HG03469 (cell line): ENCODE measurements around the gene HIPK2.
"Not testable (repeated sequence)": the region's sequence is repeated elsewhere in the genome, so short reads cannot be mapped to it uniquely, and the experiment has no call there.

Experiments
- ATAC-seq: cut with Tn5 transposase; IDR thresholded peaks from one replicate; pipeline ENCODE4 v1.9.1; 2021; ENCODE audit warnings: mild to moderate bottlenecking, moderate library complexity, moderate number of reproducible peaks; ENCODE audit not compliant: unreplicated experiment

The HIPK2 gene

DNA sequence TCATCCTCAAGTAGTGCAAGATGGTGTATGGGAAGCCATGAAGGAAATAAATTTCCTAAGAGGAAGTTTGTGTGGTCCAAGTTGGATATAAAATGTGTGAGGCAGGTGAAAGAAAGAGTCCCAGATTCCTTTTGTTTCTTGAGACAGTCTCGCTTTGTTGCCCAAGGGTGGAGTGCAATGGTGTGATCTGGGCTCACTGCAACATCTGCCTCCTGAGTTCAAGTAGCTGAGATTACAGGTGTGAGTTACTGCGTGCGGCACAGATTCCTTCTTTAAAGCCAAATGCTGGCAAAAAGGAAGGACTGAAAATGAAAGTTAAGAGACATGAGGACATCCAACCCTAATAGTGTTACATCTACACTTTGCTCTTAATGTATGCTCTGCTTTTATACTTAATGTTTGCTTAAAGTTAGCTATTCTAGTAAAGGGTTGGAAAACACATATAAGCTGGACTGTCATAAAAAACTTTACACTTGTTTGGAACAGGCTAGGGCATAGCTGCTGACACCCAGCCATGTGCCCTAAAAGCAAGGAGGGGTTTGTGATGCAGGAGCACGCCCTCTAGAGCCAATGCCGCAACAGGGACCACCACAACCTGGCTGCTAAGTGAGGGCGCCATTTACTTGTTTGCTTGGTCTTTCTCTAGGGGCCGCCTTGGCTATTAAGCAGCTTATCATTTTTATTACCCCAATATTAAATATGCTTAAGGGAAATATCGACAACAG is 219.8 kb downstream of the HIPK2 start:
- ATAC-seq = no peak

GRCh38 chr7:139553991-139554700 is 223.7 kb downstream of the HIPK2 start:
- not testable (repeated sequence) for ATAC-seq

DNA sequence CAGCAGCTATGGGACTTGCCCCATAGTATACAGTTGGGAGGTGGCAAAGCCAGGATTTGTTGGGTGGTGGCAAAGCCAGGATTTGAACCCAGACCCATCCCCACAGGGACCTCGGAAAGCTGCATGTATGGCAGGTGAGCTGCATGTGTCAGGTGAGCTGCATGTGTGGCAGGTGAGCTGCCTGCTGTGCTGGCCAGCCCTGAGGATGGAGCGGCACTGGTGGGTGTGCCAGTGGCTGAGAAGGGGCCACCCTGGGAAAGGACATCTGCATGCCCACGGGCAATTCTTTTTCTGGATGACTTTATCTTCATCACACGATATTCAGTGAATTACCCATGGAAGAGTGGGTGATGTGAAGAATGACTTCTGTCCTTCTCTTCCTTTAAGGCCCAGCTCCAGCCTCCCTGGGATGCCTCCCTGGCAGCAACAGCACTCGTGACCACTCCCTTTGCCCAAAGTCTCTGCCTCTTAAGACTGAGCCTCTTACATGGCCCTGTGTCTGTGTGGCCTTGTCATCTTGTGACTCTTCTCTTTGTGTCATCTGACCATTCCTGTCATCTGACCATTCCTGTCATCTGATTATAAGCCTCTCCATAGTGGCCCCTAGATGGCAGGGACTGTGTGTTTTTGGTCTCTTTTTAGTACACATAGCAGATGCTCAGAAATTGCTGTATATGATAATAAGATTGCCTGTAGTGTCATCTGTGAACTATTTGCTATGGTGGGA is 229.3 kb downstream of the HIPK2 start:
- no peak for ATAC-seq

DNA sequence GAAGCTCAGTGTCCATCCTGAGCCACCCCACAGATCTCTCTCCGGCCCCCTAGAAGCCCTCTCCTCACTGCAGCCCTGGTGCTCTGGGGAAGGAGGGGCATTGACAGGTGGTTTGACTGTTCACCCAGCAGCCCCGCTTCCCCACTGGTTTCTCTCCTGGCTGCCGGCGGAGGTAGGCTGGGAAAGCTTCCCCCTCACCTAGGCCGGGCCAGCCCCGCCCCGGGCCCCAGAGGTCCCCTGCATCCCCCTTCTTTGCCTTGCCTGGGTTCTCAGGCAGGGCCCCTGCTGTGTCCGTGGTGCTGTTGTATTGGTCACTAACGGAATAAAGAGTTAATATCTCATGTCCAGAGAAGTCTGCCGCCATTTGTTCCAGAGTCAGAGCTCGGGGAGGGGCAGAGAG is 233.2 kb downstream of the HIPK2 start:
- ATAC-seq = no peak

DNA sequence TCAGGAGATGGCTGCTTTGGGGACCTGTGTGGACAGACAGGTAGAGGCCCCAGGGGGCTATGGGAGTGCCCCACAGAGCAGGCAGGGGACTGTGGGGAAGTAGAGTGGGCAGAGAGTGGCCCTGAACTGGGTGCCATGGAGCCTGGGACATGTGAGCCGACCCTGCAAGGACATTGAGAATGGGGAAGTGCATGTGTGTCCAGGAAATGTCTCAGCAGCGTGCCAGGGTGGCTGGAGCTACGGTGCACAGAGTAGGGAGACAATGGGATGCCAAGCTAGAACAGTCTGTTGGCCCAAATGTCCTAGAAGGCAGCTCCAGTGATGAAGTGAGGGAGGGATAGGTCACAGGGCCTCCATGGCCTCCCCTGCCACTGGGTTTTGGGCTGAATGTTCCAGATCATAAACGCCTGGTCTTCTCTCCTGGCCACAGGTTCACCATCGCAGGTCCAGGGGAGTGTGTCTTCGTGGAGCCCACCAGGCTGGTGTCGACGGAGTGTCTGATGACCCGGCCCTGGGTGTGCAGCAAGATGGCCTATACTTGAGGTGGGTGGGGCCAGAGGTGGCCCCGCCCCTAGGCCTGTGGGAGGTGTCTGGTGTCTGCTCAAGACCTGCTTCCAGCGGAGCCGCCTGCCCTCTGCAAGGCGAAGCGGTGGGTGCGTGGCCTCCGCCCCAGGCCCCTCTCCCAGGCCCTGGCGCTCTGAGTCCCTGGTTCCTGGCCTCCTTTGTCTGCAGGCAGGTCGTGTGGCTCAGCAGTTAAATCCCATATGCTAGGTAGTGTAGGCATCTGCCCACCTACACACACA is 233.8 kb downstream of the HIPK2 start:
- no peak for ATAC-seq

- no peak for ATAC-seq
Measured at GRCh38 chr7:139542308-139543151, 235.3 kb downstream of the HIPK2 start.

DNA sequence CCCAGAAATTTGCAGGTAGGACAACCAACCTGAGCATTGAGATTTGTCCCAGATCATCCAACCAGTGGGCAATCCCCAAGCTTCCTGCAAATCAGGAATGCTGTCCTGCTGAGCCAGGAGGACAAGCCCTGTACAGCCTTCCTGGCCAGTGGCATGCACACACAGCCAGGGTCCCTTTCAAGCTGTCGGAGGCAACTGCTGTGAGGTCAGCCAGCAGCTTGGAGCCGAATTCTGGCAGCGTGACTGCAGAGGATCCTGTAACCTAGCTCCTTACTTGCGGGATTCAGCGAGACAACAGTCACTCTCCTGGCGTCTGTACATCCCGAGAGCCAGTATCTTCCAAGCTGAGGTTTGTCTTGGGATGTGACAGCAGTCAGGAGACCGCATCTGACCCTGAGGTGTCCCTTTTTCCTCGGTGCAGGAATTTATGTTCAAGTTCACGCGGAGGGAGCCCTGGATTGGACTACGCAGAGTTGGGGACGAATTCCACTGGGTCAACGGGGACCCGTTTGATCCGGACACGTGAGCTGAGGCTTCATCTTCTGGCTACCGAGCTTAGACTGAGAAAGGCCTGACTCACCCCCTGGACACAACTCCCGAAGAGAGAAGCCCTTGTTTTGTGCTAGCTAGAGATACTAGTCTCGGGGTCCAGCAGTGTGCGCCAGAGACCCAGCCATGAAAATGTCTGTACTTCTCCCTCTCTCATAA is 236.0 kb downstream of the HIPK2 start:
- ATAC-seq = no peak

- no peak for ATAC-seq
Measured at GRCh38 chr7:139540203-139540602, 237.6 kb downstream of the HIPK2 start.

DNA sequence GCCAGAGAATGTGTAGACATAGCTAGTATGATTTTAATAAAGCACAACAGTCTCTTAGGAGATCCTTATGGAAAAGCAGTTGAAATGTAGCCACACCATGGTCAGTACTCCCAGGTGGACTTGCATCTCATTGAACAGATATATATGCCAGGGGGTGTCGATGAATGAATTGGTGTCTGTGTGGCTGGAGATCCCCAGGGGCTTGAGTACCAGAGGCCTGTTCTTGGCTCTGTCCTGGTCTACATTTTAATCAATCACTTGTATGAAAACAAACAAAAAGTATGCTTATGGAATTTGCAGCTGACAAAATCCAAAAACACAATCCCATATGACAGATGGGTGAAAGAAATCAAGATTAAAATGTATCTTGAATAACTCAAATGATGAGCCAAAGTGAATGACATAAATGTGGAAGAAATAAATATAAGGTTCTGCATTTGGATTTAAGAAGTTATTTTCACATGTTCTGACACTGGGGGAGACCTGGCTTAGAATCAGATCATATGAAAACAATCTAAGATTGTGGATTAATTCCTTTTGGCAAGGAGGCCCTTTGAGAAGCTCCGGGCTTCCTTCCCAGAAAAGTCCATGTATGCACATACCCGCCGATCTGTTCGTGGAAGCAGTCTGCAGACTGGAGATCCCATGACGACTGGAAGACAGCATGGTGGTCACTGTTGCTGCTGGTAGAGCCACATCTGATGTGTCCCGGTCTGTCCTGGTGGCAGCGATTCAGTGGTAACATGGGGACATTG is 238.7 kb downstream of the HIPK2 start:
- ATAC-seq = no peak

DNA sequence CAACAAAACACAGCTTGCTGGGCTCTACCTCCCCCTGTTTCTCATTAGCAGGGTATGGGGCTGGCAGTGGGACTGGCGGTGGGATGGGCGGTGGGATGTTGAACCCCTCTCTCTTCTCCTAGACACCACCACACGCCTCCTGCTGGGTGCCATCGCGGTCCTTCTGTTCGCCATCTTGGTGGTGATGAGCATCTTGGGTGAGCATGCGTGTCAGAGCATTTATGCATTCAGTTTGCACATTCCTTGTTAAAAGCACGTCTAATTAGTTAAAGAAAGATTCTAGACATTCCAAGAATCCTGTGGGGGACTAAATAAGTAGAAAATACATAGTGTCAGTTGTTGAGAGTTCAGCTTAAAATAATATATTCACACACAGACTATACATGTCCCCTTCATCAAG is 241.6 kb downstream of the HIPK2 start:
- ATAC-seq = no peak

DNA sequence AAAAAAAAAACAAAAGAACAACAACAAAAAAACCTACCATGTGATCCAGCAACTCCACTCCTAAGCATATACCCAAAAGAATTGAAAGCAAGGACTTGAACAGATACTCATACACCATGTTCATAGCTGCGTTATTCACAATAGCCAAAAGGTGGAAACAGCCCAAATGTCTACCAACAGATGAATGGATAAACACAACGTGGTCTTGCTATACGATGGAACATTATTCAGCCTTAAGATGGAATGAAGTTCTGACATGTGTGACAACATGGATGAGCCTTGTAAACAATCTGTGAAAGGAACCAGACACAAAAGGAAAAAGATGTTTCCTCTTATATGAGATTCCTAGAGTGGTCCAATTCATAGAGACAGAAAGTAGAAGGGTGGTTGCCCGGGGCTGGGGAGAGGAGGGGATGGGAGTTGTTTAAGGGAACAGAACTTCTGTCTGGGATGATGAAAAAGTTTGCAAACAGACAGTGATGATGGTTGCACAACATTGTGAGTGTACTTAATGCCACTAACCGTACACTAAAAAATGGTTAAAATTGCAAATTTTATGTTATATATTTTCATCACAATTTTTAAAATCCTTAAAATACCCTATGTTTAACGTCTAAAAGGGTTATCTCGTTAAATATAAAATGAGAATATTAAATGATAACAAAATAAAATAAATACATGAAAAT is 242.7 kb downstream of the HIPK2 start:
- no peak for ATAC-seq

GRCh38 chr7:139534096-139534495 is 243.7 kb downstream of the HIPK2 start:
- ATAC-seq = no peak

DNA sequence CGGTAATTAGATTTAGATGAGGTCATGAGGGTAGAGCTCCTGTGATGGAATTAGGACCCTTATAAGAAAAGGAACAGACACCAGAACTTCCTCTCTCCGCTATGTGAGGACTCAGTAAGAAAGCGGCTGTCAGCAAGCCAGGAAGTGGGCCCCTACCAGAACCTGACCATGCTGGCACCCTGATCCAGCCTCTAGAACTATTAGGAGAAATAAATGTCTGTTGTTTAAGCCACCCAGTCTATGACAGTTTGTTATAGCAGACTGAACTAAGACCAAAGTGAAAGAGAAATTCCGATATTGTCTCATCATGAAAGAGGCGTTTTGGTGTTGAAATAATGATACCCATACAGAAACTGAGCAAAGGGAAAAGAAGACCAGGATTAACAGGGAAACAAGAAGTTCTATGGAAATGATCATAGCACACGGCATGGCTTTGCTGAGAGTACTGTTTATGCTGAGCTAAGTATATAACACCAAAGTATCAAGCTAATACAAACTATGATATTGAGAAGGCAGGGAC is 245.1 kb downstream of the HIPK2 start:
- no peak for ATAC-seq

DNA sequence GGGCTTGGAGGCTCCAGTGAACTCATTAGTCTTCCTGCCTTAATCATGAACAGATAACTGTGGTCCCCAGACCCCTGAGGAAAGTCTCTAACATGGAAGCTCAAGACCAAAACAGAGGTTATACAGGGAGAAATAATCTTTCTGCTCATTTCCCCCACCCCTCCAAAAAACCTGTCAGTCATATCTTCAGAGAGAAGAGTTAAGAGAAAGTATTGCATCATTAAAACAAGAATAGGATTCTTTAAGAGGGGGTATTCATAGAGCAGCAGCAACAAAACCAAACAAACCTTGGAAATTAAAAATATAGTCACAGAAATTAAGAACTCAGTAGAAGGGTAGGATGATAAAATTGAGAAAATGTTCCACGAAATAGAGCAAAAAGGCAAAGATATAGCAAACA is 246.7 kb downstream of the HIPK2 start:
- ATAC-seq = no peak

- ATAC-seq = no peak
Measured at GRCh38 chr7:139526578-139527544, 250.9 kb downstream of the HIPK2 start.

- no peak for ATAC-seq
Measured at GRCh38 chr7:139525750-139526149, 252.0 kb downstream of the HIPK2 start.

- no peak for ATAC-seq
Measured at GRCh38 chr7:139525239-139525638, 252.6 kb downstream of the HIPK2 start.
